Activated T-cell treated with anti-CD3 and anti-CD28 coated beads, Interleukin-2, amount 50 U/mL, for 48 hours (primary cell): ENCODE data around the gene JUNB.
"Not testable (repeated sequence)": the region's sequence is repeated elsewhere in the genome, so short reads cannot be mapped to it uniquely, and the experiment has no call there.

Experiments
- DNase-seq, 2 experiments: peaks; one replicate each; pipeline ENCODE4 v3.0.0-alpha.2; 2020

Gene JUNB

DNA sequence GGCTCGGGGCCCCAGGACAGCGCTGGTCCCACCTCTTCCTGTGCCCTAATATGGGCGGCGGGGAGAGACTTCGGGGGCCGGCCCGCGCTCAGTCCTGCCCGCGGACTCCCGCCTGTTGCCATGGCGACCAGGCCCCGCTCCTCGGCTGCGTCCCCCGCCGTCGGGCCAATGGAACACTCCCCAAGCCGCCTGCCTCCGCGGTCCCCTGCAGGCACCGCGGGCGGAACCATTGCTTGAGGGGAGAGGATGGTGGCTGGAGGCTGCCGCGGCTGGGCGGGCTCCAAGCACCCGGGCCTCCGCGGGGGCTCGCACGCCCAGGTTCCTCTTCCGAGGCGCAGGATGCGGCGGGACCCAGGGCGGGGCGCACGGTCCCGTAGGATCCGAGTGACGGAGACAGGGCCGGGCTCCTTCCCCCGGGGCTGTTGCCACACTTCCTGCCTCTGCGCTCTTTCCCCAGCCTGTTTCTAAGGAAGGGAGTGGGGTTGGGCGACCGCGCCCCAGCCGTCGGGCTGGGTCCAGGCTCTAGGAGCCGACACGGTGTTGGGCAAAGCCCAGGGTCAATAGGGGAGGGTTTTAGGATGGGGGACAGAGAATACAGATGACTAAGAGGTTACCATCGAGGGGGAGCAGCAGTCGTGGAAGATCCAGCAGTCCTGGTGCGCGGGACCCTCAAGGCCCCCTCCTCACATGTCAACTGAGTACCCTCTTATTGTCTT is 1.2 kb upstream of the JUNB start:
- peak; percentile 97 to 98 for DNase-seq

GRCh38 chr19:12790628-12791344 is 500 bp upstream of the JUNB start:
- DNase-seq, result no peak

GRCh38 chr19:12792051-12792852 is 966 bp downstream of the JUNB start:
- DNase-seq, result peak; percentile 81 to 85

- DNase-seq, result no peak
These were observed 1.6 kb downstream of the JUNB start for GRCh38 chr19:12792853-12793289.

- peak; percentile 94 to 97 for DNase-seq
These were observed 2.3 kb downstream of the JUNB start for GRCh38 chr19:12793290-12794195.

GRCh38 chr19:12794196-12794941 is 3.1 kb downstream of the JUNB start:
- no peak for DNase-seq

GRCh38 chr19:12794971-12795381 is 3.7 kb downstream of the JUNB start:
- DNase-seq, result no peak

- DNase-seq, result peak; percentile 82 to 86
These were observed 5.1 kb downstream of the JUNB start for GRCh38 chr19:12796146-12797071.

DNA sequence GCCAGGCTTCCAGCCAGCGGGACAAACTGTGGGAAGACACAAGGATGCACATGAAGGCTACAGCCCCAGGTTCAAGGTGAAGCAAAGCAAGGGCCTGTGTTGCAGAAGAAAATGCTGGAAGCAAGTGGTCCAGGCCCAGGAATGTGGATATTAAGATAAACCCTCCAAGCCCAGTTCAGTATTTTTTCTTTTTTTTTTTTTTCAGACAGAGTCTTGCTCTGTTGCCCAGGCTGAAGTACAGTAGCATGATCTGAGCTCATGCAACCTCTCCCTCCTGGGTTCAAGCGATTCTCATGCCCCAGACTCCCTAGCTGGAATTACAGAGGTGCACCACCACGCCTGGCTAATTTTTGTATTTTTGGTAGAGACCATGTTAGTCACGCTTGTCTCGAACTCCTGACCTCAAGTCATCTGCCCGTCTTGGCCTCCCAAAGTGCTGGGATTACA is 5.9 kb downstream of the JUNB start:
- no peak for DNase-seq

- not testable (repeated sequence) for DNase-seq
These were observed 6.3 kb downstream of the JUNB start for GRCh38 chr19:12797607-12798006.

DNA sequence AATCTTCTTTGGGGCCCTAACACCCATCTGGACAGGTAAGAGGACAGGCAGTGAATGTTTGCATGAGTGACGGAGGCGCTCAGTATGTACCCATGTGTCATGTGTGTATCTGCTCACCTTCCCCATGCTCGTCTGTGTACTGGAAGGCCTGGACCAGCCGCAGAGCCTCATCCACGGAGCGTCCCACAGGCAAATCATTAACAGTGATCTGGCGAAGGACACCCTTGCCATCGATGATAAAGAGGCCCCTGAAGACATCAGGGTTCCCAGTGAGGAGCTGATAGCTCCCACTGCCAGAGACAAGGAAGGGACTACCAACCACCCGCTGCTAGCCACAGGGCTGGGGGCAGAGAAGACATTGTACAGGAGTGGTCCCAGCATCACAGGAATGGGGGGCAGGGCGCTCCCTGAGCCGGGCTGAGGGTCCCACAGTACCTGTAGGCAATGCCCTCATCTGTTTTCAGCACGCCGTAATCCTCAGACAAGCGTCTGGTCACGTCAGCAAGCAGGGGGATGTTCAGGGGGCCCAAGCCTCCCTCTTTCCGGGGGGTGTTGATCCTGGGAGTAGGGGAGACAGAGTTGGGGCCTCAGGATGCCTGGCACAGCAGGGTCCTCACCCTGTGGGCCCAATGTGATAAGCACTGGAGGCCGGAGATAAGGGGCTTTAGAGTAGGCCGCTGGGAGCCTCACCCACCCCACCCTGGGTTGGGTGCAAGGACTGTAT is 8.6 kb downstream of the JUNB start:
- DNase-seq, result no peak

DNA sequence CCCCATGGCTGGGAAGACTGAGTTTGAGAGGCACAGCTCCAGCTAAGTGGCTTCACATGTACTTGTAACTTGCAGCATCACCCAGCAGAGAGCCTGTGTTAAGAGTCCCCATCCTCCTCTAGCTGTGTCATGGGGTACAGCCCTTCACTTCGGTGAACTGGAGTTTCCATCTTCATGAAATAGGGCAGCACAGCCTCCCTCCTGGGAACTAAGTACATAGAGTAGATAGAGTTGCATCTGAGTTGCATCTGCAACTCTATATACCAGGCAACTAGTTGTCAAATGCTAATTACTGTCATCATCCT is 9.1 kb downstream of the JUNB start:
- DNase-seq, result no peak

DNA sequence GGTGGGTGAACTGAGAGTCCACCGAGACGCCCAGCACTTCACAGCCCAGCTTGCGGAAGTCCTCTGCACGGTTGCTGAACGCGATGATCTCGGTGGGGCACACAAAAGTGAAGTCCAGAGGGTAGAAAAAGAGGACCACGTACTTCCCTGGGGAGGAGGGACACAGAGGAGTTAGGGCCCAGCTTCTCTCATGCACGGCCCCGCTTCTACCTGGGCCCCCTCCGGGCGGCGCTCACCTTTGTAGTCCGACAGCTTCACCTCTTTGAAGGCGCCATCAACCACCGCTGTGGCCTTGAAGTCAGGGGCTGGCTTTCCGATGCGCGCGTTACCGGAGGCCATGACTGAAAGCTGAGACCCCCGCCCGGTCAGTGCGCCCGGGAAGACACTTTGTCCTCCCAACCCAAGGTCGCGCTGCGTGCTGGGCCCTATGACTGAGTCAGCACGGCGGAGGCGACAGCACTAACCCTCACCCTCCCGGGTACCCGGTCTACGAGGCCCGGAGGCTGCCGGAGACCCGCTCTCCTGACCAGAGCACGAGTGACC is 9.7 kb downstream of the JUNB start:
- peak; percentile 54 to 64 for DNase-seq

- peak; percentile 82 to 86 for DNase-seq
These were observed 10.4 kb downstream of the JUNB start, which contains the start of the genes PRDX2 and THSD8 for GRCh38 chr19:12801466-12802266. Gene PRDX2 (minus strand): TSS chr19:12801800. CDS start chr19:12801261, 539 bp downstream. Gene THSD8 (plus strand): TSS chr19:12802069. CDS start chr19:12802072, 3 bp downstream.

GRCh38 chr19:12802267-12803106 is 11.2 kb downstream of the JUNB start:
- no peak for DNase-seq

DNA sequence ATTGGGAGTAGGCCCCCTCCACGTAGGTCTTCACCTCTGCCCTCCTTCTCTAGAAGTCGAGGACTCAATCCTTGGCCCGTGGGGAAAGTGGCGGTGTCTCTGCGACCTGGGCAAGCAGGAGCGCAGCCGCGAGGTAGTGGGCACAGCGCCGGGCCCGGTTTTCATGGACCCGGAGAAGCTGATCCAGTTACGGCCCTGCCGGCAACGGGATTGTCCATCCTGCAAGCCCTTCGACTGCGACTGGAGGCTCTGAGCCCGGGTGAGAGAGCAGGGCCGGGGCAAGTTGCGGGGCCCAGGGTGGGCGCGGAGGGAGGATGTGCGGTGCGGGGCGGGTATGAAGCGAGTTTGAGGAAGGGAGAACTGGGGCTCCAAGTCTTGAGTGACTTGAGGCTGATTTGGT is 12.8 kb downstream of the JUNB start:
- no peak for DNase-seq
